ENCODE measurements around the gene FAM110A.

The FAM110A gene

GRCh38 chr20:865440-865839 lies 31.9 kb downstream of the FAM110A start:
- ATAC-seq (ENCODE audit: low read depth) (no peak), DNase-seq (ENCODE audit: low spot score) (no peak)
- Histone ChIP-seq H3K4me1 (ENCODE audit: insufficient read depth, poor library complexity, severe bottlenecking) (peaks cover 10% of the 10 kb centered on the region), H3K36me3 (ENCODE audit: low read depth) (no peaks in the 10 kb centered on the region), H3K27ac (ENCODE audit: poor library complexity, severe bottlenecking) (no peak overlapping the region), H3K4me3 (ENCODE audit: severe bottlenecking) (no peak overlapping the region), H3K27me3 (ENCODE audit: insufficient read depth, poor library complexity, severe bottlenecking) (no peaks in the 10 kb centered on the region), H3K9me3 (ENCODE audit: severe bottlenecking) (no peaks in the 10 kb centered on the region)
- TF ChIP-seq CTCF (IDR thresholded peaks at IDR 0.05; ENCODE audit: poor library complexity, severe bottlenecking): no peak

GRCh38 chr20:868279-868678 lies 34.8 kb downstream of the FAM110A start:
- ATAC-seq (ENCODE audit: low read depth): no peak
- no peaks in the 10 kb centered on the region for H3K9me3 ChIP-seq (ENCODE audit: severe bottlenecking)
- H3K27ac ChIP-seq (ENCODE audit: poor library complexity, severe bottlenecking): no peak overlapping the region
- no peak for TF ChIP-seq CTCF (IDR thresholded peaks at IDR 0.05; ENCODE audit: poor library complexity, severe bottlenecking)
- DNase-seq (ENCODE audit: low spot score): no peak
- no peaks in the 10 kb centered on the region for H3K4me1 ChIP-seq (ENCODE audit: insufficient read depth, poor library complexity, severe bottlenecking)
- no peak overlapping the region for H3K4me3 ChIP-seq (ENCODE audit: severe bottlenecking)
- no peaks in the 10 kb centered on the region for H3K27me3 ChIP-seq (ENCODE audit: insufficient read depth, poor library complexity, severe bottlenecking)
- H3K36me3 ChIP-seq (ENCODE audit: low read depth): no peaks in the 10 kb centered on the region

- Histone ChIP-seq H3K27ac (ENCODE audit: poor library complexity, severe bottlenecking) (no peak overlapping the region), H3K4me1 (ENCODE audit: insufficient read depth, poor library complexity, severe bottlenecking) (no peaks in the 10 kb centered on the region), H3K27me3 (ENCODE audit: insufficient read depth, poor library complexity, severe bottlenecking) (no peaks in the 10 kb centered on the region), H3K4me3 (ENCODE audit: severe bottlenecking) (no peak overlapping the region), H3K36me3 (ENCODE audit: low read depth) (no peaks in the 10 kb centered on the region), H3K9me3 (ENCODE audit: severe bottlenecking) (no peaks in the 10 kb centered on the region)
- DNase-seq (ENCODE audit: low spot score): no peak
- no peak for ATAC-seq (ENCODE audit: low read depth)
- TF ChIP-seq CTCF (IDR thresholded peaks at IDR 0.05; ENCODE audit: poor library complexity, severe bottlenecking): no peak
Measured at GRCh38 chr20:869606-870005, 36.1 kb downstream of the FAM110A start.

- peaks cover 3% of the 10 kb centered on the region for H3K4me1 ChIP-seq (ENCODE audit: insufficient read depth, poor library complexity, severe bottlenecking)
- no peaks in the 10 kb centered on the region for H3K36me3 ChIP-seq (ENCODE audit: low read depth)
- ATAC-seq (ENCODE audit: low read depth) (no peak), DNase-seq (ENCODE audit: low spot score) (no peak)
- no peak overlapping the region for H3K4me3 ChIP-seq (ENCODE audit: severe bottlenecking)
- H3K9me3 ChIP-seq (ENCODE audit: severe bottlenecking): no peaks in the 10 kb centered on the region
- no peaks in the 10 kb centered on the region for H3K27me3 ChIP-seq (ENCODE audit: insufficient read depth, poor library complexity, severe bottlenecking)
- TF ChIP-seq CTCF (IDR thresholded peaks at IDR 0.05; ENCODE audit: poor library complexity, severe bottlenecking): no peak
- H3K27ac ChIP-seq (ENCODE audit: poor library complexity, severe bottlenecking): no peak overlapping the region
Measured at GRCh38 chr20:870758-871157, 37.2 kb downstream of the FAM110A start.

- H3K4me3 ChIP-seq (ENCODE audit: severe bottlenecking): no peak overlapping the region
- no peak for TF ChIP-seq CTCF (IDR thresholded peaks at IDR 0.05; ENCODE audit: poor library complexity, severe bottlenecking)
- DNase-seq (ENCODE audit: low spot score): no peak
- no peaks in the 10 kb centered on the region for H3K36me3 ChIP-seq (ENCODE audit: low read depth)
- no peak for ATAC-seq (ENCODE audit: low read depth)
- H3K27ac ChIP-seq (ENCODE audit: poor library complexity, severe bottlenecking): no peak overlapping the region
- H3K9me3 ChIP-seq (ENCODE audit: severe bottlenecking): no peaks in the 10 kb centered on the region
- H3K27me3 ChIP-seq (ENCODE audit: insufficient read depth, poor library complexity, severe bottlenecking): no peaks in the 10 kb centered on the region
- H3K4me1 ChIP-seq (ENCODE audit: insufficient read depth, poor library complexity, severe bottlenecking): peaks cover 3% of the 10 kb centered on the region
Measured at GRCh38 chr20:871436-871835, 37.9 kb downstream of the FAM110A start.
